ENCODE measurements around the gene GABRR2. TPM values are rescaled to one million over a fixed set of nuclear protein-coding genes. Genes with fewer than 3 reads are reported as not detected.

The GABRR2 gene
- under 0.01 and 0.08 TPM in 2 replicates for total RNA-seq

GRCh38 chr6:89315249-89315885, at the start of gene GABRR2:
TSS of gene GABRR2 (minus strand) at chr6:89315299. CDS start at chr6:89315165, 134 bp downstream.

GRCh38 chr6:89352278-89353117, 37.4 kb upstream of the GABRR2 start, which contains the start of gene UBE2J1:
TSS of gene UBE2J1 (minus strand) at chr6:89352722. CDS start at chr6:89352569, 153 bp downstream.

GRCh38 chr6:89217299-89217910, 97.7 kb downstream of the GABRR2 start, which contains the start of gene GABRR1:
TSS of gene GABRR1 (minus strand) at chr6:89217358. CDS start at chr6:89217322, 36 bp downstream.

Other genes with a start within 250 kb of the GABRR2 start
- gene PNRC1, start 234.5 kb downstream of the GABRR2 start, total RNA-seq: 60.4 and 184 TPM in 2 replicates
- 0.48 and 1.0 TPM in 2 replicates for gene SRSF12, start 197.2 kb downstream of the GABRR2 start, total RNA-seq
- gene PM20D2, start 169.2 kb downstream of the GABRR2 start, total RNA-seq: 5.0 and 6.6 TPM in 2 replicates
- gene GABRR1, start 97.9 kb downstream of the GABRR2 start, total RNA-seq: not detected in 2 replicates
- gene UBE2J1, start 37.4 kb upstream of the GABRR2 start, total RNA-seq: 35.6 and 40.1 TPM in 2 replicates
- 0.16 and 3.2 TPM in 2 replicates for gene RRAGD, start 97.0 kb upstream of the GABRR2 start, total RNA-seq
- 1.7 and 6.9 TPM in 2 replicates for gene ANKRD6, start 117.9 kb upstream of the GABRR2 start, total RNA-seq